Measurements from ENCODE around the gene TAF8.
"Not testable (repeated sequence)": the region's sequence is repeated elsewhere in the genome, so short reads cannot be mapped to it uniquely, and the experiment has no call there.

TAF8 gene, protein sequence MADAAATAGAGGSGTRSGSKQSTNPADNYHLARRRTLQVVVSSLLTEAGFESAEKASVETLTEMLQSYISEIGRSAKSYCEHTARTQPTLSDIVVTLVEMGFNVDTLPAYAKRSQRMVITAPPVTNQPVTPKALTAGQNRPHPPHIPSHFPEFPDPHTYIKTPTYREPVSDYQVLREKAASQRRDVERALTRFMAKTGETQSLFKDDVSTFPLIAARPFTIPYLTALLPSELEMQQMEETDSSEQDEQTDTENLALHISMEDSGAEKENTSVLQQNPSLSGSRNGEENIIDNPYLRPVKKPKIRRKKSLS

DNA sequence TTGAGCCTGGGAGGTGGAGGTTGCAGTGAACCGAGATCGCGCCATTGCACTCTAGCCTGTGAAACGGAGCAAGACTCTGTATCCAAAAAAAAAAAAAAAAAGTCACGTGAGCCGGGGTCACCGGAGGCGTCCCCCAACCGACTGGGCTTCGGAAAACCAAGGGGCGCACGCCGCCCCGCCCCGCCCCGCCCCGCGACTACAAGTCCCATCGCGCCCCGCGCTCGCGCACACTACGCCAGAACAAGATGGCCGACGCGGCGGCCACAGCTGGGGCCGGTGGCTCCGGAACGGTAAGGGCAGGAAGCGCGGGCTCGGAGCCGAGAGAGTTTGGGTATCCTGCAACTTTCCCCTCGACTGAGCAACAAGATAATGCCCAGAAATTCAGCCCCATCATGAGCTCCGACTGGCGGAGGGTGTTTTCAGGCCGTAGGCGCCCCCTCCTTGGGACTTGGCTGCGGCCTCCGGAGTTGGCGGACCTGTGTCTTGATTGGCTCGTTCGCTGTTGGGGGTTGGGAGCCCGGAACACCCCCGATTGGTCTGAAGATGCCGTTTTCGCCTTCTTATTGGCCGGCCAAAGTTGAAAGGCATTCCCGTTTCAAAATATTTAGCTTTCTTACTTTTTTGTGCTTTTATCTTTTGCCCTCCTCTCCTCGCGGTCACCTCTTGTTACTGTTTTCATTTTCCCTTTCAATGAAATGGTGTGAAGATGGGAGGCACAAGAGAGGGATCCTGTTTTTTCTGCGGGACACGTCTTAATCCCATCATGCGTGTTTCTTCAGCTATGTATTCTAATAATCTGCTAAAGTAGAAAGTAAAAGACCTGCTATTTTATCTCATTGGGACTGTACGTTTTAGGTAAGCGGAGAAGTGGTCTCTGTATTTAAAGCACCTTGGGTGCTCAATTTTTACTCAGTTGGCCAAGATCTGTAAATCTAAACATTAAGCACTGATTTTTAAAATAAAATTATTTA, at the start of gene TAF8:
Gene TAF8 (plus strand): TSS at position 228 of the 971 bp plus-strand sequence. CDS start 18 bp downstream, at position 246.
- DNase-seq (ENCODE audit: low read depth in 2 of 2): peak; percentile 72 to 79

DNA sequence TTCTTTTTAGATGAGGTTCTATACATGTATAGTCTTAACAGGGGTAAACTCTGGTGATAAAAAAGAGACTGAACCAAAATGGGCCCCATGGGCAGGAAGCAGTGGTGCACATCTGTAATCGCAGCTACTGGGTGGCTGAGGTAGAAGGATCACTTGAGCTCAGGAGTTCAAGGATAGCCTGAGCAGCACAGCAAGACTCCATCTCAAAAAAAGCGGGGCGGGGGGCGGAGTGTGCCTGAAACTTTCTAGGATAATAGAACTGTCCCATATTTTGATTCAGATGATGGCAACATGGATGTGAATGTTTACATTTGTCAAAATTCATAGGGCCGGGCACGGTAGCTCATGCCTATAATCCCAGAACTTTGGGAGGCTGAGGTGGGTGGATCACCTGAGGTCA, 48.8 kb upstream of the TAF8 start:
- DNase-seq (ENCODE audit: low read depth in 2 of 2): no peak

DNA sequence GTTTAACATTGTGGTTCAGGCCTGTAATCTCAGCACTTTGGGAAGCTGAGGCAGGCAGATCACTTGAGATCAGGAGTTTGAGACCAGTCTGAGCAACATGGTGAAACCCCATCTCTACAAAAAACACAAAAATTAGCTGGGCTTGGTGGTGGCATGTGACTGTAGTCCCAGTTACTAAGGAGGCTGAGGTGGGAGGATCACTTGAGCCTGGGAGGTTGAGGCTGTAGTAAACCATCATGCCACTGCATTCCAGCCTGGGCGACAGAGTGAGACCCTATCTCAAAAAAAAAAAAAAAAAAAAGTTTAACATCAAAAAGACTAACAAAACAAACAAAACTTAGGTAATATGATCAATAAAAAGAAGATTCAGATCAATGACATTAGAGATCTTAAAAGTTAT, 46.7 kb upstream of the TAF8 start:
- DNase-seq (ENCODE audit: low read depth in 2 of 2): not testable (repeated sequence)

DNA sequence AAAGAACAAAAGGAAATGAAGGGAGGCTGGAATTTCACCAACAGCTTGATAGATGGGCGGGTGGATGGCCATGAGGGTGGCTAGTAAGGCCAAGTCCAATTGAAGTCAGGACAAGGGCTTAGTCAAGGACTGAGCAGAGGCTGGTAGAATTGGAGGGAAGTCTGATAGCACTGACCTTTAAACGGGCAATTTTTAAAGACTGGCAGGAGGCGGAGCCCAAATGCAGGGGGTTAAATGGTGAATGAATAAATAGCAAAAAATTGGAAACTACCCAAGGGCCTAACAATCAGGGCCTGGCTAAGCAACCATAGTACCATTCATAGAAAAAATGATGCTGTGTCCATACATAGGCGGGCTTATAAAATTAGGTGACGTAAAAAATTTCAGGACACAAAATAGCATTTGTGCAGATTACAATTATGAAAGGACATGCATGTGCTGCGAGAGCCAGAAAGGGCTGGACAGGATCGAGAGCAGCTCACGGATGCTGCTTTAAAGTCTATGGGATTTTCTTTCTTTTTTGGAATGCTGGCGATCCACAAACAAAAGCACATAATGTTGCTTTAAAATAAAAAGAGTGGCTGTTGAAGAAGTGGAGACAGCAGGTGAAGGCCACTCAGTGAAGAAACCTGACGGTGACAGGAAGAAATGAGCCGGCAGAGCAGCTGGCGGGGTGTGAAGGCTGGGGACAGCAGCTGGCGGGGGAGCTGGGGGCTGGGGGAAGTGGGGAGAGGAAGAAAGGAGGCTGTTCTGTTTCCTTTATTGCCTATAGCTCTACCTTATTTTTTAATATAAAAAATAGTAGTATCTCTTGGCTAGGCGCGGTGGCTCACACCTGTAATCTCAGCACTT, 42.8 kb upstream of the TAF8 start:
- DNase-seq (ENCODE audit: low read depth in 2 of 2): peak in 1 of 2 donors; percentile 37

DNA sequence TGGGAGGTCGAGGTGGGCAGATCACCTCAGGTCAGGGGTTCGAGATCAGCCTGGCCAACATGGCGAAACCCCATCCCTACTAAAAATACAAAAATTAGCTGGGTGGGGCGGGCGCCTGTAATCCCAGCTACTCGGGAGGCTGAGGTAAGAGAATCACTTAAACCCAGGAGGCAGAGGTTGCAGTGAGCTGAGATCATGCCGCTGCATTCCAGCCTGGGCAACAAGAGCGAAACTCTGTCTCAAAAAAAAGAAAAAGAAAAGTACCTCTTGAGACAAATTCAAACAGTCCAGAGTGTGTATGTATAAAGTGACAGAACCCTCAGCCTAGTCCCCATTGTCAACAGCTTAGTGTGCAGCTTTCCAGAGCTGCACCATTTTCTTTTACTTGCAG, 42.2 kb upstream of the TAF8 start:
- DNase-seq (ENCODE audit: low read depth in 2 of 2): not testable (repeated sequence)

DNA sequence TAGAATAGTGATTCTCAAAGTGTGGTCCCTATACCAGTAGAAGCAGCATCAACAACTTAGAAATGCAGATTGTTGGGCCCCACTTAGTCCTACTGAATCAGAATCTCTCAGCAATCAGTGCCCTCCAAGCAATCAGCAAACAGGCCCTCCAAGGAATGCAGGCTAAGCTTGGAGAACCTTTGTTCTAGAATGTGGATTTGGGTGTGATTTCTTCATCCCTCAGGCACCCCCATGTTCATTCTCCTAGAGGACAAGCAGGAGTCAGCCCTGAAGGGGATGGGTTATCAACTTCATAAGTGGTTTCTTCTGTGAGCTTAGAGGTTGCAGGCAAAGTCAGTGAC, 40.5 kb upstream of the TAF8 start:
- no peak for DNase-seq (ENCODE audit: low read depth in 2 of 2)

DNA sequence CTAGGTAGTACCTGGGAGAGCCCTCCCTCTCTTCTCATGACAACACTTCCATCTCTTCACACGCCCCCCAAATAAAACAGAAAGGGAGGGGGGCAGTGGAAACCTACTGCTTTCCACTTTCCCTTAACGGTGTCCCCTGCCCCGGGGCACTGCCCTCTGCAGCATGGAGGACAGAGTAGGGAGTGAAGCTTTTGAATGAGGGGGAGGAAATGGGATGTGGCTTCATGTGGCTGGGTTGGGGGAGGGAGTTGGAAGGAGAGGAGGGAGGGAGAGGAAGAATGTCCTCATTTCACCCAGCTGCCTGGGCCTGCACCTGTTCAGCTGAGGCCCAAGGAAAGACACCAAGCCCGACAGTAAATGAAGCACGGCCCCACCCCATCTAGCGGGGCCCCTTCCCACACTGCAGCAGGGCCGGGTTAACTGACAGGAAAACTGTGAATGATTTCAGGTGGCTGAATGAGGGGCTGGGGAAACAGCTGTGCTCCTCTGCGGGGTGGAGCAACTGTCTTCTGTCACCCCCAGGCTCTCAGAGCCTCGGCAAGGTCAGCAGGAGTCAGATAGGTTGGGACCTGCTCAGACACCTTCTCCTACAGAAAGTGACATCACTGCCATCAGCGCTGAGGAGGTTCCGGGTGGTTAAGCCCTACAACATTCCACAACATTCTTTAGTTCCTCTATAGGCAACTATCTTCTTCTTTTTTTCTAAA, 40.0 kb upstream of the TAF8 start:
- DNase-seq (ENCODE audit: low read depth in 2 of 2): no peak

DNA sequence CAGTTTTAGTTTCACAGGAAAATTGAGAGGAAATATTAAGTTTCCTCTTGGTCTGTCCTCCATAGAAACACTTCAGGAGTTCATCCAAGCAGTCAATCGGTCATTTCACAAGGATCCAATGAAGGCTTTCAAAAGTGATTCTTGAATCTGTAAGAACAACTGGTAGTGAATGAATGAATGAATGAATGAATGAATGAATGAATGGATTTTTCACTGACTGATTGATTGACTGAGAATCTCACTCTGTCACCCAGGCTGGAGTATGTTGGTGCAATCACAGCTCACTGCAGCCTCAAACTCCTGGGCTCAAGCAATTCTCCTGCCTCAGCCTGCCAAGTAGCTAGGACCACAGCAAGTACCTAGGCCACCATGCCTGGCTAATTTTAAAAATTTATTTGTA, 39.4 kb upstream of the TAF8 start:
- DNase-seq (ENCODE audit: low read depth in 2 of 2): no peak

DNA sequence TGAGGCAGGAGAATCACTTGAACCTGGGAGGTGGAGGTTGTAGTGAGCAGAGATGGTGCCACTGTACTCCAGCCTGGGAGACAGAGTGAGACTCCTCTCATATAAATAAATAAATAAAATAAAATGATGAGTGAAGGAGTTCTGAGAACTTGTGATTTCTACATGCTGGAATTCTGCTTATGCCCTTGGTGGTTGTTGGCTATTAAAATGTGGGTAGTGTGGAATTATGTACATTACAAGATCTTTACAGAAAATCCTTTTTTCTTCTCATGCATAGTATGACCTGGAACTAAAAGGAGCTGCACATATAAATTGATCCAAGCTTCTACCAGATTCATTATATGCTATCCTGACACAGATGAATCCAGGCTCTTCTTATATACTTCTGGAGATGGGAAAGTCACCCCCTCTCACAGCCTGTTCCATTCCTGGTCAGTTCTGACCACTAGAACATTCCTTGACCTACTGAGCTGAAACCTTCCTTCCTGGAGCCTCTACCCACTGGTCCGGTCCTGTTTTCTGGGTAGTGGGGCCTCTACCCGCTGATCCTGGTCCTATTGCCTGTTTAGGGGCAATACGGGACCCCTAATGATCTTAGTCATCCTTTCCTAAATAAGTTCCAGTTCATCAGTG, 37.7 kb upstream of the TAF8 start:
- DNase-seq (ENCODE audit: low read depth in 2 of 2): no peak

DNA sequence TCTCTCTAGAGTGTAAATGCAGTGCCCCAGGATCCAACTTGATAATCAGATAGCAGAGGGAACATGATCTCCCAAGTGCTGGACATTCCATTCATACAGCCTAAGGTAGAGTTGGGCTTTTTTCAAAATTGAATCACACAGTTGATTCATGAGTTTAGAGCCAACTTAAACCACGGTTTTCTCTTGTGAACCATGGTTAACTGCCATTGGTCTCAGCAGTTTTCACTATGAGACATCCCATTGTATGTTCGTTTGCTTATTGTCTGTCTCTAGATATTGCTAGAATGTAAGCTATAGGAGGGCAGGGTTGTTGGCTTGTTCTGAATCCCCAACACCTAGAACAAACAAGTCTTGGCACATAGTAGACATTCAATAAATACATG, 37.2 kb upstream of the TAF8 start:
- no peak for DNase-seq (ENCODE audit: low read depth in 2 of 2)

DNA sequence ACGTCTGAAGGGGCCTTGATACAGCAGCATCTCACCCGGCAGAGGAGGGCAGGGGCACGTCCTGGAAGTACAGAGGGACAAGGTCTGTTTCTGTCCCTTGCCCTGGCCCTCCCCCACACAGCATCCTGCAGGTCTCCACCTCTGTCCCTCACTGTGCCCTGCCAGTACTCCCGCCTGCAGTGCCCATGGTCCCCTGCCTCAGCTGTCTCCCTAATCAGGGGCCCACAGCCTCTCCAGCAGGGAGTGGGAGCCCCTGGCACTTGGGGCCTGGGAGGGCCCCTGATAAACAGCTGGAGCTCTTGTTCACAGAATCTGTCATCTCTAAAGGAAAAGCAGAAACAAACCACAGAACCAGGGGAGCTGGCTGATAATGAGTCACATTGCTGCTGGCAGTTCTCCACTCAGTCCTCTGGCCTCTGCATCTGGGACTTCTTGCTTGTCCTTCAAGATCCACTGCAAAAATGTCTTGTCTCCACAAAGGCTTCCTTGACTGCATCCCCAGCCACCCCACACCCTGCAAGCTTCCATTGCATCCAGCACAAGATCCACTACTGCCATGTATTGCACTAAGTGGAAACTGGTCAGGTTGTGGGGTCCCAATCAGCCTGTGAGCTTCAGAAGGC, 33.2 kb upstream of the TAF8 start:
- no peak for DNase-seq (ENCODE audit: low read depth in 2 of 2)

DNA sequence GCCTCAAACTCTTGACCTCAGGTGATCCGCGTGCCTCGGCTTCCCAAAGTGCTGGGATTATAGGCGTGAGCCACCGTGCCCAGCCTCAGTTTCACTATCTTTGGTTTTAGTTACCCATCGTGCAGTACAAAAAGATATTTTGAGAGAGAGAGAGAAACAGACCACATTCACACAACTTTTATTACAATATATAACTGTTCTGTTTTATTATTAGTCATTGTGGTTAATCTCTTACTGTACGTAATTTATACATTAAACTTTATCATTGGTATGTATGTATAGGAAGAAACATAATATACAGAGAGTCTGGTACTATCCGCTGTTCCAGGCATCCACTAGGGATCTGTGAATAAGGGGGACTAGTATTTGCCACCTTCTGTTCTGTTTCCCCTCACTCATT, 29.4 kb upstream of the TAF8 start:
- DNase-seq (ENCODE audit: low read depth in 2 of 2): no peak

DNA sequence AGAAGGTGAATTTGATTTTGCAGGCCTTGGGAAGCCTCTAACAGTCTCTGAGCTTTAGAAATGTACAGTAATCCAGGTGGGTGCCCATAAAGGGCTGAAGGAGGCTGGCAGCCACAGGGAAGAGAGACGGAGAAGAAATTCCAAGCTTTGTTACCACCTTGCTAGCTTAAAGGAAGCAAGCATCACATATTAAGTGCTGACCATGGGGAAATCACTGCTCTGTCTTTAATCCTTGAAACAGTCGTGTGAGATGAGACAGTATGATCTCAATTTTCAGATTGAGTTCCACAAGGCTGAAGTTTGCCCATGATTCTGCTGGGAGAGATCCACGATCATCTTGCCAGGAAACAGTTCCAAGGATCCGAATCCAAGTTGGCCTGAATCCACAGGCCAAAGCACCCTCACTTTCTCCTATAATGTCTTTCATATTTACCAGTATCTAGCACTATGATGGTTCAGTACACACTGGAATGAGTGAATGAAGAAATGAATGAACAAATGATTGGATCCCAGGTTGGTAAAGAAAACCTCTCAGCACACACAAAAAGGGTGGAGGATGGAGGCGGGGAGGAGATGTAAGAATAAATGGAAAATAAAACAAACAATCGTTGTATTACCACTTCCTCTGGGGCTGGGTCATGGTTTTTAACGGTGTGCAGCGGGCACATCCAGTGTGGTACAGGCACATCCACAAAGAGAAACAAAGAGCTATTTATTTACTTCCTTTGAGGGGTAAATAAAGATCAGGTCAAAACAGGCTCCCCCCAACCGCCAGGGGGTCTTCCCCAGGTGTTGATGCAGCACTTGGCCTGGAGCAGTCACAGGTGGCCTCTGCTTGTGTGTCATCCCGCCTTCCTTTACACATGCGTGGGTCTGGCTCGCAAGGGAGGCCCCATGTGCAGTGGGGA, 28.2 kb upstream of the TAF8 start:
- peak; percentile 48 to 50 for DNase-seq (ENCODE audit: low read depth in 2 of 2)

DNA sequence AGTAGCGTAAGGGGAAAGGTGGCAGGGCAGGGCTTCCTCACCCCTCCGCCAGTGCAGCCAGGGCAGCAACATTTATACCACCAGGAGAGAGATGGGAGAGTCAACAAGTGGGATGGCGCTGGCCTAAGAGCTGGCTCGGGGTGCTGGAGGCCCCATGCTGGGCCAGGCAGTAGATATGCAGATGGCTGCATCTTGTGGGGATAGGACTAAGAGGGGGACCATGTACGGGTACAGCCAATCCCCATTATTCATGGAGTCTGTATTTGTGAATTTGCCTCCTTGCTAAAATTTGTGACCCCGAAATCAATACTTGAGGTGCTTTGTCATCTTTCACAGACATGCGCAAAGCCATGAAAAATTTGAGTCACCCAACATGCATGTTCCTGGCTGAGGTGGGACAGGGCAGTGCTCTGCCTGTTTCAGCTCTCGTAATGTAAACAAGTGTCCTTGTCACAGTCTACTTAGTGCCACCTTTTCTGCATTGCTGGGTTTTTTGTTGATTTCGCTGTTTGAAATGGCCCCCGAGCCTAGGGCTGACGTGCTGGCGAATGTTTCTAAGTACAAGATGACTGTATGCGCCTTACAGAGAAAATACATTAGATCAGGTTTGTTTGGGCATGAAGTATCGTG, 27.5 kb upstream of the TAF8 start:
- no peak for DNase-seq (ENCODE audit: low read depth in 2 of 2)

DNA sequence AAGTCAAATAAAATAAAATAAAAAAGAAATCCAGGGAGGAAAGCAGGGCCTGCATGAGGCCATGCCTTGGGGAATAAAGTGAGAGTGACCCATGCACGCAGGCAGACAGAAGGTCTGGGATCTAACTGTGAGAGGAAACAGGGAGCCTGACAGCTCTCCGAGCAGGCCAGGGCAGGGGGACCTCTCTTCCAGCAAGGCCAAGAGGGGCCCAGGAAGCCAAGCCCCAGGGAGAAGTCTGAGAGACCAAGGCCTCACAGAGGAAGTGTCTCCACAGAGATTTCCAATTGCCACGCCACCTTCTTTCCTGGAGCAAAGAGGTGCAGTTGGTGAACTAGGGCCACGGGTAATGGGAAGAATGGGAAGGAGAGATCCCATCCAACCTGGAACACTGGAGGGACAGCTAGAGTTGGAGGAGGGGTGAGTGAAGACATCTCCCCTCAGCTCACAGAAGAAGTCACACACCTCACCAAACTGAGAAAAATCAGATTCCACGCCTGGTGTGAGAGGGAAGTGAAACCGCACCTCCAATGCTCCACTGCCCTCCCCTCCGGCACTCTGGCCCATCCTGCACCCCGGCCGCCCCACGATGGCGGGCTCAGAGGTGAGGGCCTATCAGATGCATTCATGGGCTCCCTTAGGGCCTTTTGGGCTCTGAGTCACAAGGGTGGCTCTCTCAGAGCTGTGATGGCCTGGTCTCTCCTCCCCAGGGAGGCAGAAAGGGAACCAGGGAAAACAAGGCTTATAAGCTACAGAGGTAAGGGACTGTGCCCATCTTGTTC, 25.1 kb upstream of the TAF8 start:
- no peak for DNase-seq (ENCODE audit: low read depth in 2 of 2)

DNA sequence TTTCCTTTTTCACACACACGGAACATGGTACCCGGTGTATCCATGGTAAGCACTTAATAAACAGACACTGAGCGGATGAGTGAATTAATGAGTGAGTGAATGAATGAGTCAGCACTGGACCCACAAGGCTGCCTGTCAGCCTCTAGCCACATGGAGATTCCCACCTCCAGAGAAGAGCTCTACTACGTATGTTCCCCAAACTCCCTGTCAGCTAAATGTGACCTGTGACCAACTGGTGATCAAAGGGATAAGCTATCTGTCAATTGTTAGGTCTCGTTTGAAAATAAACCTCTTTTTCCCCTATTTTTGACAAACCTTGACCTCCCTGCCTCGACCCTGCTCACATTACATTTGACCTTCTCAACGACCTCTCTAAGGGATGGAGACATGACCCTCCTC, 24.5 kb upstream of the TAF8 start:
- DNase-seq (ENCODE audit: low read depth in 2 of 2): no peak

DNA sequence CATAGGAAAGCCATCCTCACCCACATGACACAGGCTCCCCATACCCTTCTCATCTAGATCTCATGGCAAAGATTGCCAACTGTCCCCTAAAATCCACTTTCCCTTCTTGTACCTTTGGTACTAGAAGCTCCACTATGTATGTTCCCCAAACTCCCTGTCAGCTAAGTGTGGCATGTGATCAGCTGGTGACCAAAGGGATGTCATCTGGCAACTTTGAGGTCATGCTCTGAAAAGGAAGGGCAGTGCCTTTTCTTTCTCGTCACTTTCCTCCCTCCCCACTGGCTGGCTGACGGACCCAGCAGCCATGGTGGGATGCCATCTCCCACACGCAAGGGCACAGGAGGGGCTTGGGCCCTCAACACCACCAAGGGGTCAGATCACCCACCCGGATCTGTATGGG, 23.8 kb upstream of the TAF8 start:
- no peak for DNase-seq (ENCODE audit: low read depth in 2 of 2)
